PC-9 (cell line): ENCODE measurements around the gene ORAI3. TPM values are rescaled to one million over a fixed set of nuclear protein-coding genes. Genes with fewer than 3 reads are reported as not detected.

Experiments
- BruUV-seq: library from RNA; stranded (reverse); fragments of 400-500 nt; replicated peaks from 2 replicates; lab custom pipeline; 2021; lab: Mats Ljungman, UMichigan
- CTCF ChIA-PET: fragments of 300-600 bp; sonication (Branson Sonifier 250); formaldehyde crosslinking; loops from one replicate; lab custom pipeline; 2022; ENCODE audit warnings: antibody characterized with exemption; lab: Charles Lee
- POLR2A ChIA-PET: fragments of 300-600 bp; sonication (Branson Sonifier 250); formaldehyde crosslinking; loops from one replicate; lab custom pipeline; 2022; ENCODE audit warnings: antibody characterized with exemption; ENCODE audit not compliant: unreplicated experiment; lab: Charles Lee
- DNase-seq, 2 experiments: peaks; one replicate each; pipeline versions ENCODE4 v3.0.0 to v3.0.0-alpha.2; 2015 to 2022; ENCODE audit warnings: mixed read lengths in 1 of 2
- H2AFZ ChIP-seq: fragments of 200-600 bp; sonication (generic); 2 replicates; pipeline ENCODE4 v1.8.1; 2017; ENCODE audit warnings: antibody characterized with exemption
- H3F3A ChIP-seq: fragments of 200-600 bp; sonication (generic); 2 replicates; pipeline ENCODE4 v1.8.1; 2017; ENCODE audit warnings: antibody characterized with exemption, mild to moderate bottlenecking, low read depth; ENCODE audit not compliant: insufficient read depth
- H3K27ac ChIP-seq: fragments of 200-600 bp; sonication (generic); 2 replicates; pipeline ENCODE4 v1.6.1; 2016; ENCODE audit warnings: mixed run types
- H3K27me3 ChIP-seq: fragments of 200-600 bp; sonication (generic); 2 replicates; pipeline ENCODE4 v1.6.1; 2016; ENCODE audit warnings: low read depth, mixed run types; ENCODE audit not compliant: insufficient read depth
- H3K36me3 ChIP-seq: fragments of 200-600 bp; sonication (generic); 2 replicates; pipeline ENCODE4 v1.6.1; 2016; ENCODE audit warnings: low read depth, mixed run types
- H3K4me1 ChIP-seq: fragments of 200-600 bp; sonication (generic); replicated peaks from 2 replicates; pipeline ENCODE4 v1.6.1; 2016; ENCODE audit warnings: mixed run types; ENCODE audit not compliant: insufficient read depth
- H3K4me2 ChIP-seq: fragments of 200-600 bp; sonication (generic); 2 replicates; pipeline ENCODE4 v1.6.1; 2017; ENCODE audit warnings: mixed run types
- H3K4me3 ChIP-seq: fragments of 200-600 bp; sonication (generic); 2 replicates; pipeline ENCODE4 v1.6.1; 2016; ENCODE audit warnings: mixed run types
- H3K79me2 ChIP-seq: fragments of 200-600 bp; sonication (generic); 2 replicates; pipeline ENCODE4 v1.6.1; 2017; ENCODE audit warnings: low read depth, mixed run types
- H3K9me2 ChIP-seq: fragments of 200-600 bp; sonication (generic); 2 replicates; pipeline ENCODE4 v1.8.1; 2017; ENCODE audit warnings: mild to moderate bottlenecking; ENCODE audit not compliant: insufficient read depth
- H3K9me3 ChIP-seq: fragments of 200-600 bp; sonication (generic); 2 replicates; pipeline ENCODE4 v1.8.1; 2016; ENCODE audit warnings: low read depth; ENCODE audit not compliant: insufficient read depth
- H4K20me1 ChIP-seq: fragments of 200-600 bp; sonication (generic); 2 replicates; pipeline ENCODE4 v1.8.1; 2017; ENCODE audit not compliant: insufficient read depth
- CTCF ChIP-seq: fragments of 200-600 bp; sonication (generic); conservative IDR thresholded peaks from 2 replicates; pipeline ENCODE4 v1.6.1; 2017; ENCODE audit warnings: mixed run types, antibody characterized with exemption, mild to moderate bottlenecking, moderate library complexity
- EZH2 ChIP-seq: fragments of 200-600 bp; sonication (generic); IDR thresholded peaks from 2 replicates; pipeline ENCODE4 v1.8.0; 2017; ENCODE audit warnings: antibody characterized with exemption, low read depth
- intact Hi-C: fragments of 100-400 bp; cut with micrococcal nuclease; formaldehyde crosslinking; loops from one replicate; pipeline ENCODE4 v1.10.0; 2022; ENCODE audit not compliant: unreplicated experiment
- total RNA-seq: library from RNA; stranded (reverse); gene quantifications from 2 replicates; pipeline ENCODE4 v1.2.3, GENCODE V29; 2021

Gene ORAI3
- total RNA-seq, 1 experiment from 2014 or later, result 43.5 TPM

DNA sequence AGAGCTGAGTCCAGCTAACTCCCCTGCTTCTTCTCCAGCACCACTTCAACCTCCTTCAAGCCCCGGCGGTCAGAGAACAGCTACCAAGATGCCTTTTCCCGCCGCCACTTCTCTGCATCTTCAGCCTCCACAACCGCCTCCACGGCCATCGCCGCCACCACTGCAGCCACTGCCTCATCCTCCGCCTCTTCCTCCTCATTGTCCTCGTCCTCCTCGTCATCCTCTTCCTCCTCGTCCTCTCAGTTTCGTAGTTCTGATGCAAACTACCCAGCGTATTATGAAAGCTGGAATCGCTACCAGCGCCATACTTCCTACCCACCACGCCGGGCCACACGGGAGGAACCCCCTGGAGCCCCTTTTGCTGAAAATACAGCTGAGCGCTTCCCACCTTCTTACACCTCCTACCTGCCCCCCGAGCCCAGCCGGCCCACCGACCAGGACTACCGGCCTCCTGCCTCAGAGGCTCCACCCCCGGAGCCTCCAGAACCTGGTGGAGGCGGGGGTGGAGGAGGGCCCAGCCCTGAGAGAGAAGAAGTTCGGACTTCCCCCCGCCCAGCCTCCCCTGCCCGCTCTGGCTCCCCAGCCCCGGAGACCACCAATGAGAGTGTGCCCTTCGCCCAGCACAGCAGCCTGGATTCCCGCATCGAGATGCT lies 15.8 kb downstream of the ORAI3 start:
- no peak for TF ChIP-seq EZH2
- TF ChIP-seq CTCF, result no peak
- Histone ChIP-seq H3K27me3 (no peaks in the 10 kb centered on the region), H3K4me2 (no peak overlapping the region), H3K36me3 (peaks cover 58% of the 10 kb centered on the region), H3K9me2 (no peaks in the 10 kb centered on the region), H4K20me1 (peaks cover 15% of the 10 kb centered on the region), H2AFZ (no peak overlapping the region), H3K4me3 (no peak overlapping the region), H3K9me3 (no peaks in the 10 kb centered on the region), H3K79me2 (peaks cover 8% of the 10 kb centered on the region), H3K4me1 (no peaks in the 10 kb centered on the region), H3F3A (no peaks in the 10 kb centered on the region; the same call in 1 of the 2 replicates), H3K27ac (no peak overlapping the region)
- ChIA-PET POLR2A (no interaction called here), CTCF (no interaction called here)
- intact Hi-C loops, result no loop called here
- DNase-seq, result no peak
- BruUV-seq, result no TSS peak

GRCh38 chr16:30965436-30965835 lies 16.6 kb downstream of the ORAI3 start:
- Histone ChIP-seq H3K4me3 (no peak overlapping the region), H4K20me1 (peaks cover 15% of the 10 kb centered on the region), H3K9me3 (no peaks in the 10 kb centered on the region), H3K4me1 (no peaks in the 10 kb centered on the region), H3K9me2 (no peaks in the 10 kb centered on the region), H3K27ac (no peak overlapping the region), H2AFZ (no peak overlapping the region), H3K27me3 (no peaks in the 10 kb centered on the region), H3K4me2 (no peak overlapping the region), H3K79me2 (peaks cover under 1% of the 10 kb centered on the region), H3F3A (no peaks in the 10 kb centered on the region; the same call in 1 of the 2 replicates), H3K36me3 (peaks cover 53% of the 10 kb centered on the region)
- ChIA-PET CTCF (no interaction called here), POLR2A (interaction anchor here (0.7 kb wide), 1 partner anchor 152 kb away, joined by 5 read pairs; the partner anchor contains the start of gene KAT8)
- no peak for TF ChIP-seq CTCF
- no peak for TF ChIP-seq EZH2
- no peak for DNase-seq
- intact Hi-C loops, result no loop called here
- BruUV-seq, result no TSS peak

DNA sequence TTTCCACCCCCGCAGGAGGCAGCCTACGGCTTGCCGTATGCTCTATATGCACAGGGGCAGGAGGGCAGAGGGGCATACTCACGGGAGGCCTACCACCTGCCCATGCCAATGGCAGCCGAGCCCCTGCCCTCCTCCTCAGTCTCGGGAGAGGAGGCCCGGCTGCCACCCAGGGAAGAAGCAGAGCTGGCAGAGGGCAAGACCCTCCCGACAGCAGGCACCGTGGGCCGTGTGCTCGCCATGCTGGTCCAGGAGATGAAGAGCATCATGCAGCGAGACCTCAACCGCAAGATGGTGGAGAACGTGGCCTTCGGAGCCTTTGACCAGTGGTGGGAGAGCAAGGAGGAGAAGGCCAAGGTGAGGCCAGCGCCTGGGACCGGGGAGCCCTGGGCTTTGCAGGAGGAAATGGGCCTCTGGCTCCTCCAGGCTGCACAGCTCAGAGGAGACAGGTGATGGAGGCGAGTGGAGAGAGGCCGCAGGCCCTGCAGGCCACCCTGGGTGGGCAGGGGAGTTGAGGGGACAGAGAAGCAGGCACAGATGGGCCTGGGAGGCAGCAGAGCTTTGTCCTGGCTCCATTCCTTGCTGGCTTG lies 17.3 kb downstream of the ORAI3 start:
- H3K4me2 ChIP-seq, result no peak overlapping the region
- DNase-seq, result peak in 1 of 2 experiments; percentile 12
- ChIA-PET POLR2A (interaction anchor here (0.7 kb wide), 1 partner anchor 151 kb away, joined by 5 read pairs; the partner anchor contains the start of gene KAT8), CTCF (no interaction called here)
- no peaks in the 10 kb centered on the region for H3K9me3 ChIP-seq
- no peaks in the 10 kb centered on the region for H3K27me3 ChIP-seq
- no peak overlapping the region for H2AFZ ChIP-seq
- no peak overlapping the region for H3K27ac ChIP-seq
- H3K79me2 ChIP-seq, result no peaks in the 10 kb centered on the region; the same call in 1 of the 2 replicates
- peaks cover 55% of the 10 kb centered on the region for H3K36me3 ChIP-seq
- no peak for TF ChIP-seq EZH2
- TF ChIP-seq CTCF, result no peak
- intact Hi-C loops, result no loop called here
- peaks cover 11% of the 10 kb centered on the region for H4K20me1 ChIP-seq
- no TSS peak for BruUV-seq
- H3K4me1 ChIP-seq, result no peaks in the 10 kb centered on the region
- no peaks in the 10 kb centered on the region for H3K9me2 ChIP-seq
- no peaks in the 10 kb centered on the region; the same call in 1 of the 2 replicates for H3F3A ChIP-seq
- no peak overlapping the region for H3K4me3 ChIP-seq
